Renal cortex interstitium (tissue), 11 donors: ENCODE data around the gene HDDC2. TPM values are rescaled to one million over a fixed set of nuclear protein-coding genes. Genes with fewer than 3 reads are reported as not detected.

Experiments used
- DNase-seq, 11 donors: peaks; one replicate each; pipeline ENCODE4 v3.0.0-alpha.2; 2013; ENCODE audit warnings: low read depth in 9 of 11, low spot score in 4 of 11; ENCODE audit errors: extremely low read depth in 1 of 11
- polyA plus RNA-seq, 3 donors: library from polyadenylated mRNA; unstranded; fragments of 120-200 nt; gene quantifications; one replicate each; pipeline ENCODE4 v1.2.1, GENCODE V29; 2013; ENCODE audit not compliant: insufficient read length in 3 of 3

Gene HDDC2
- polyA plus RNA-seq, 3 donors, result 98.3 to 110 (median 105) TPM

DNA sequence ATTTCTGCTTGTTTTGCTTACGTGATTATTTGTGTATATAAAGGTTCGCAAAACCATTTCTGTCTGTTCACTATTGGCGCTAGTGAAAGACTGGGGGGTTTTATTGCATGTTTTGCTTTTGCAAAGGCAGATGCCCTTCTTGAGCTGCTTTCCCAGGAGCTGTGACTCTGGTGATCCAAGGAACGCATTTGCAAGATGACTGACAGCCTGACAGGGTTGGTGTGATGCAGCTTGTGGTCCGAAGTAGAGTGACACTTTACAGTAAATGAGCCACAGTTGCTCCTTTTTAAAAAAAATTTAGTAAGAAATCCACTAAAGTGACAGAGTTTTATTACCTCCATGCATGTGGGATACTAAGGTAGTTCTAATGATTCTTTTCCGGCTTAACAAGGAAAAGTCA lies 74.5 kb downstream of the HDDC2 start:
- no peak for DNase-seq

Other genes starting within 250 kb of the HDDC2 start
- gene TPD52L1, start 148.2 kb downstream of the HDDC2 start, polyA plus RNA-seq, result 100 to 1,000 TPM in 1 of 3 donors, 10 to 100 TPM in 2; 83.7 to 100 (median 91.4) TPM